Cerebellar cortex (tissue), 1 donor: ENCODE data around the gene PRTG.
"Not testable (repeated sequence)": the region's sequence is repeated elsewhere in the genome, so short reads cannot be mapped to it uniquely, and the experiment has no call there.

Experiments
- DNase-seq: peaks from one replicate; pipeline ENCODE4 v3.0.0-alpha.2; 2015; ENCODE audit warnings: low spot score

Gene PRTG

DNA sequence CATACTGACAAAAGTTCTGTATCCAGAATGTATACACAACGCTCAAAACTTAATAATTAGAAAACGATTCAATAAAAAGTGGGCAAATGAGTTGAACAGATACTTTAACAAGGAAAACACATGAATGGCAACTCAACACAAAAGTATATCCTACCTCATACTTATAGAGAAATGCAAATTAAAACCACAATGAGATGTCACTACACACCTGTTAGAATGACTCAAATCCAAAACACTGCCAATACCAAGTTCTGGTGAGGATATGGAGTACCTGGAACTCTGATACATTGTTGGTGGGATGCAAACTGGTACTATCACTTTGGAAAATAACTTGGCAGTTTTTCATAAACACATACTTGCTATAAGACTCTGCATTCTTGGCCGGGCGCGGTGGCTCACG is 42.1 kb downstream of the PRTG start:
- DNase-seq, result no peak

- no peak for DNase-seq
These were observed 44.3 kb downstream of the PRTG start for GRCh38 chr15:55698653-55699052.

- no peak for DNase-seq
These were observed 46.7 kb downstream of the PRTG start for GRCh38 chr15:55696221-55696620.

DNA sequence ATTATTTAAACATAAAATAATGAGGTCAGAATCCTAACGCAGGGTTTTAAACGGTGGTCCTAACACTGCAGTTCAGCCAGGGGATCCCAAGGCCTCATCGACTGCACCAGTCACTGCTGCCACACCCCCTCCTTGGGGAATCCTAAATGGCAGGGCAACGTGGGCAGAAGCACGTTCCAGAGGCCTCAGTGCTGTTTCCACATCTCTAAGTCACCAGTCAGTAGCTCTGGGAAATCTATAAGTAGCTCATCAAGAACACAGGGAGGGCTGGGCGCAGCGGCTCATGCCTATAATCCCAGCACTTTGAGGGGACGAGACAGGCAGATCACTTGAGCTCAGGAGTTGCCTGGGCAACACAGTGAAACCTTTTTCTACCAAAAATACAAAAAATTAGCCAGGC is 47.5 kb downstream of the PRTG start:
- DNase-seq, result no peak

- peak; percentile 32 for DNase-seq
These were observed 48.3 kb downstream of the PRTG start for GRCh38 chr15:55694652-55695150.

DNA sequence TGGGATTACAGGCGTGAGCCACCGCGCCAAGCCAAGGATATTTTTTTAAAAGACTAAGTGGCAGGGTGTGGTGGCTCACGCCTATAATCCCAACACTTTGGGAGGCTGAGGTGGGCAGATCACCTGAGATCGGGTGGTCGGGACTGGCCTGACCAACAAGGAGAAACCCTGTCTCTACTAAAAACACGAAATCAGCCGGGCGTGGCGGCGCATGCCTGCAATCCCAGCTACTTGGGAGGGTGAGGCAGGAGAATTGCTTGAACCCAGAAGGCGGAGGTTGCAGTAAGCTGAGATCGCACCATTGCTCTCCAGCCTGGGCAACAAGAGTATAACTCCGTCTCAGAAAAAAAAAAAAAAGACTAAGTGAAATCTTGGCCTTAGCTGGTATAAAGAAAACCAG is 49.8 kb downstream of the PRTG start:
- DNase-seq, result not testable (repeated sequence)

- DNase-seq, result no peak
These were observed 55.2 kb downstream of the PRTG start for GRCh38 chr15:55687792-55688191.

DNA sequence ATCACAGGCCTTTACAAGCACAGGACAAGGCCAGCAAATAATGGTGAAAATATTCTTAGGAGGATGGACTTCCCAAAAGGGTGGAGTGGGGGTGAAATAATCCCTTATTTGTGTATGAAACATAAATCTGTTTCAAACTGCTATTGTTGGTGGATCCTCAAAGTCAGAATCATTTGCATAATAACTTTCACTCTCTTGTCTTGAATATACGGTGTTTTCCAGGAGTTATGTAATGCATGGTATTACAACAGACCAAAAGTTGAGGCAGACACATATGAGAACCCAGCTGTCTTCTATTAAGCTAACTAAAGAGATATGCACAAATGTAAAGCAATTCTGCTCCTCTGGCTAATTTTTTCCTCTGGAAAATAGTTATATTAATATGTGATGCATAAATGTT is 57.7 kb downstream of the PRTG start:
- no peak for DNase-seq

DNA sequence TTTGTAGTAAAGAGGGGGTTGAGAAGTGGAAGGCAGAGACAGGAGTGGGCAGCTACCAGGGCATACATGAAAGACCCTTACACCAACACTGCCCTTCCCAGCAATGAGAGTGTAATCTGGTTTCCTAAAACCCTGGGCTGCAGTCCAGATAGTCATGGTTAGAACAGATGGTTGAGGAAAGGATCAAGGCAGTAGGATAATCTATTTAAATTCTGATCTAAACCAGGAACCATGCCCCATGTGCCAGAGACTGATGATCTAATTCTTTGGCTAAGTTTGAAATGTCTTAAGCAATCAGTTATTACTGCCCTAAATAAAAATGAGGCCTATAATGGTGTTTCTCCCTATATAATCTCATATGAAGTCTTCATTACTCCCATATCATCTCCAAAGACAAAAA is 59.6 kb downstream of the PRTG start:
- peak; percentile 77 for DNase-seq

DNA sequence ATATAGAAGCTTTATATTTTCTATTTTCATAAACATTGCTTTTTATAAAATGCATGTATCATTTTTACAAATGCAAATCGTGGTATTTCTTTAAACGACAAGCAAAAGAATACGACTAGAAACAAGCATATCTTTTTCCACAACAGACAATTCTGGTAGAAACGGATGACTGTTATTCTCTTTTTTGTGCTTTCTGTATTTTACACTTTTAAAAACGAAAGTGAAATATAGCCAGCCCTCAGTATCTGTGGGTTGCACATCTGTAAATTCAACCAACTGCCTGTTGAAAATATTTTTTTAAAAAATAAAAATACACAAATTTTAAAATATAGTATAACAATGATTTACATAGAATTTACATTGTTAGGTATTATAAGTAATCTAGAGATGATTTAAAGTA is 61.3 kb downstream of the PRTG start:
- no peak for DNase-seq

- DNase-seq, result no peak
These were observed 66.4 kb downstream of the PRTG start for GRCh38 chr15:55676507-55676906.

GRCh38 chr15:55673287-55673686 is 69.7 kb downstream of the PRTG start:
- no peak for DNase-seq

DNA sequence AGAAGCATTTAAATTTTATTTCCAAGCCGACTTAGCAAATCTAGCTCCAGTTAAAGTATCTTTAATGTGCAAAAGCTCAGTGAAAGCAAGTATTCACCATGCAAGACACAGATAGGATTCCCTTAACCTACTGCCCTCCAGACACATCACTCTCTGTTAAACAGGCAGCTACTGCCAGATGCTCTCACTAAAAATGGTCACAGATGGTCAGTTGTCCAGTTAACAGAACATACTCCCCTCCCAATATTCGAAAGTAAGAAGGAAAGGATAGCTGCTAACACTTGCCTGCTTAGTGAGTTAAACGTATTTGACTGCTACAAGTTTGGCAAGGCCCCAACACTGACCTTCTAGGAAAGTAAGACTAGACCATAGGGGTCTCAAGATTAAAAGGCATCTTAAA is 73.7 kb downstream of the PRTG start:
- DNase-seq, result no peak

- no peak for DNase-seq
These were observed 77.2 kb downstream of the PRTG start for GRCh38 chr15:55665605-55666227.

- no peak for DNase-seq
These were observed 81.5 kb downstream of the PRTG start for GRCh38 chr15:55661428-55661827.

GRCh38 chr15:55660153-55660552 is 82.8 kb downstream of the PRTG start:
- DNase-seq, result no peak

DNA sequence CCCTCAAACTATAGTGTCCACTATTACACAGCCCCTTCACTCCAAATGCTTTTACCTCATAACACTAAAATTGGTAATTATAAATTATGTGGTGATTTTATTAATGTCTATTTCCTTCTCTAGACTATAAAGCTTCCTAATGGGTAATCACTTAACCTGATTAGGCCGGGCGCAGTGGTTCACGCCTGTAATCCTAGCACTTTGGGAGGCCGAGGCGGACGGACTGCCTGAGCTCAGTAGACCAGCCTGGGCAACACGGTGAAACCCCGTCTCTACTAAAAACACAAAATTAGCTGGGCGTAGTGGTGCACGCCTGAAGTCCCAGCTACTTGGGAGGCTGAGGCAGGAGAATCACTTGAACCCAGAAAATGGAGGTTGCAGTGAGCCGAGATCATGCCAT is 83.5 kb downstream of the PRTG start:
- no peak for DNase-seq

GRCh38 chr15:55658886-55659285 is 84.1 kb downstream of the PRTG start:
- no peak for DNase-seq

GRCh38 chr15:55654561-55655031 is 88.4 kb downstream of the PRTG start:
- DNase-seq, result no peak

GRCh38 chr15:55652909-55653495 is 90.0 kb downstream of the PRTG start:
- no peak for DNase-seq

- DNase-seq, result no peak
These were observed 90.6 kb downstream of the PRTG start for GRCh38 chr15:55652359-55652758.

DNA sequence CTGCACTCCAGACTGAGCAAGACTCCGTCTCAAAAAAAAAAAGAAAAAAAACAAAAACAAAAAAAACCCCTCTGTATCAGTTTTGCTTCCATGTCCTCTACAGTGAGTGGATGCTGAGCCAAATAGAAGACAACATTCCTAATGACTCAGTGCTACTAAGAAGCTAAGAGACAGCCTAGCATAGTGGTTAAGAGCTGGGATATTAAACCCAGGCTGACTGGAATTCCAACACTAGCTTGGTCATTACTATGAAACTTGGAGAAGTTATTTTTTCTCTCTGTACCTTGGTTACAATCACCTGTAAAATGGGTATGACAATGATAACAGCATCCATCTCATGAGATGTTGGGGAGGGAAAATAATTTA is 93.9 kb downstream of the PRTG start:
- no peak for DNase-seq

DNA sequence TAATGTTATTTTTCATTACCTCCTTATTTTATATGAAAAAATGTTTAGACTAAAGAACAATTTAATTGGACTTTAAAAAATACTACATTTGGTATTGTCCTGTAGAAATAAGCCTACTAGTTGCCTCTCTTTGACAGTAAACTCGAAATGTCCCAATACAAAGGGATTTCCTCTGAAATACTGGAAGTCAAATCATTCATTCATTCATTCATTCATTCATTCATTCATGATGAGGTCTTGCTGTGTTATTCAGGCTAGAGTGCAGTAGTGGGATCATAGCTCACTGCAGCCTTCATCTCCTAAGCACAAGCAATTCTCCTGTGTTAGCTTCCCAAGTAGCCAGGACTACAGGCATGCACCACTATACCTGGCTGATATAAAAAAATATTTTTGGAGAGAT is 104.2 kb downstream of the PRTG start:
- DNase-seq, result no peak

GRCh38 chr15:55637086-55637485 is 105.9 kb downstream of the PRTG start:
- DNase-seq, result no peak
